Left kidney (tissue), 2 donors: ENCODE measurements around the gene CMPK2. TPM values are rescaled to one million over a fixed set of nuclear protein-coding genes. Genes with fewer than 3 reads are reported as not detected.
"Not testable (repeated sequence)": the region's sequence is repeated elsewhere in the genome, so short reads cannot be mapped to it uniquely, and the experiment has no call there.

Experiments used
- DNase-seq: peaks from one replicate; pipeline ENCODE4 v3.0.0-alpha.2; 2013
- polyA plus RNA-seq: library from polyadenylated mRNA; unstranded; fragments of 120-200 nt; gene quantifications from one replicate; pipeline ENCODE4 v1.2.1, GENCODE V29; 2013; ENCODE audit not compliant: insufficient read length

The CMPK2 gene
- polyA plus RNA-seq, 1 donor = 4.0 TPM

GRCh38 chr2:6881046-6881445, 15.3 kb upstream of the CMPK2 start:
- no peak for DNase-seq

- no peak for DNase-seq
These were observed 14.6 kb upstream of the CMPK2 start for GRCh38 chr2:6880200-6880733.

- no peak for DNase-seq
These were observed 13.3 kb upstream of the CMPK2 start for GRCh38 chr2:6879011-6879410.

GRCh38 chr2:6878549-6878948, 12.8 kb upstream of the CMPK2 start:
- no peak for DNase-seq

DNA sequence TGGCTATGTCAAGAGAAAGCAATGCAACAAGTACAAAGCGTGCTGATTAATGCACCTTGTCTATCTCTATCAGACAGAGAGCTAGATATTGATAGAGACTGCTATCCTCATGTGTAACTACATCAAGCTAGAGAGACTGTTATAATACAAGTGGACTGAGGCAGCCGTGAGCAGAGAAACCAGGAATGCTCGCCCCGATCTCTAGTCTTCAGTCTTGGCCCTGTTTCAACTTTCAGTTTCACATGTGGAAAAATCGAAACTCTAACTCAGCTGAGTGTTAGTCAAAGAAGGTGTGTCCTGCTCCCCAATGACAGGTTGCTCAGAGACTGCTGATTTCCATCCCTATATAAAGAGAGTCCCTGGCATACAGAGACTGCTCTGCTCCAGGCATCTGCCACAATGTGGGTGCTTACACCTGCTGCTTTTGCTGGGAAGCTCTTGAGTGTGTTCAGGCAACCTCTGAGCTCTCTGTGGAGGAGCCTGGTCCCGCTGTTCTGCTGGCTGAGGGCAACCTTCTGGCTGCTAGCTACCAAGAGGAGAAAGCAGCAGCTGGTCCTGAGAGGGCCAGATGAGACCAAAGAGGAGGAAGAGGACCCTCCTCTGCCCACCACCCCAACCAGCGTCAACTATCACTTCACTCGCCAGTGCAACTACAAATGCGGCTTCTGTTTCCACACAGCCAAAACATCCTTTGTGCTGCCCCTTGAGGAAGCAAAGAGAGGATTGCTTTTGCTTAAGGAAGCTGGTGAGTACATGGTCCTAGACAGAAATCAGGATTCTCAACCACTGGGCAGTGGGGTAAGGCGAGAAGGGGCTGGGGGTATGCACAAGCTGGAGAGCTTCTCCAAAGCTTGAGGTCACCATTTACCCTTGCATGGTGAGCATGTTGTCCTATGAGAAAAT, 11.9 kb upstream of the CMPK2 start, which contains the start of gene RSAD2:
RSAD2 (plus strand) TSS at position 376 of the 903 bp plus-strand sequence; CDS start at position 400, 24 bp downstream.
- DNase-seq = no peak

DNA sequence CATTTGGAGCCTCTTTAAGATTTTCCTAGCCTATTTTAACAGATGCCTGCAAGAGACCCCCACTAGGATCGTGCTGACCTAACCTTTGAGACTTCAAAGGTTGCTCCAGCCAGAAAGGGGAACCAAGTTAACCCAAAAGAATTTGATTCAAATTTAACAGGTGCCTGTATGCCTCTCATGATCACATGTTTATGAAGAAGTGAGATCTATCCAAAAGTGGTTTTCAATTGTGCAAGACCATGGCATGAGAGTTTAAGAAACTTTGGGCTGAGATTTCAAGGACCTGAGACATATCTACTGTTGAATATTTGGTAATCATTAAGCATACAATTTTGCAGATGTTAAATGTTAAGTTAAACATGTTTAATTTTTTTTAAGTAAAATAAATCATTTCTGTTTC, 10.6 kb upstream of the CMPK2 start:
- no peak for DNase-seq

GRCh38 chr2:6874032-6874431, 8.3 kb upstream of the CMPK2 start:
- no peak for DNase-seq

DNA sequence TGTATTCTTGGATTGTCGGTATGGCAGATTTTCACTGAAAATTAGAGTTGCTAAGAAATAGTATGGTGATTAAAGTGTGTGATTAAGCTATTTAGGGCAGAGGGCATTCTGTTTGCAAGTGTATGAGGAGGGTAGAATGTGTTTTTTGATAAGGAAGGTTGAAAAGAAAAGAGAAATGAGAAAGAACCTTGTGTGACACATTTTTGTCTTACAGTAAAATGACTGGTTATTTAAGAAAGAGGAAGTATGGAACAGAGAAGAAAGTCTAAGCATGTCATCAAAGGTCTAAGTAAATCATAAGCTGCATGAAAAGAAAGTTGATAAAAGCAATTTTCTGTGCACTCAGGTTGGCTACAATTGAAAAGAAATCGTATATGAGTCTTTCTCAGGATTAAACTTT, 6.7 kb upstream of the CMPK2 start:
- no peak for DNase-seq

- DNase-seq = no peak
These were observed 1.3 kb upstream of the CMPK2 start for GRCh38 chr2:6866982-6867381.

DNA sequence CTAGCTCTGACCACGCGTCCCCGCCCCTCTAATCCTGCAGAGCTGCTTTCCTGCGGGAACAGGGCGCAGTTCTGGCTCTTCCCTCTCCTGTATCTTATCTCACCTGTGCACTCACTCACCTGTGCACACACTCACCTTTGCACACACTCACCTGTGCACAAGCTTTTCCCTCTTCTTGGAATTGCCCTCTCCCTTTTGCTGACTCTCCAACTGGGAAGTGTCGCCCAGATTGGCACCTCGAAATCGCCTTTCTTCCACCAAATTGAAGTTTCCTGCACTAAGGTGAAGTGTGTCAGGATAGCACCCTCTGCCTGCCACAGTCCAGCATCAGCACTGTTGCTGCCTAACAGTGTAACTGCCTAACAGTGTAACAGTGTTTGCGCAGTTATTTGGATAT, 566 bp upstream of the CMPK2 start:
- peak; percentile 50 for DNase-seq

DNA sequence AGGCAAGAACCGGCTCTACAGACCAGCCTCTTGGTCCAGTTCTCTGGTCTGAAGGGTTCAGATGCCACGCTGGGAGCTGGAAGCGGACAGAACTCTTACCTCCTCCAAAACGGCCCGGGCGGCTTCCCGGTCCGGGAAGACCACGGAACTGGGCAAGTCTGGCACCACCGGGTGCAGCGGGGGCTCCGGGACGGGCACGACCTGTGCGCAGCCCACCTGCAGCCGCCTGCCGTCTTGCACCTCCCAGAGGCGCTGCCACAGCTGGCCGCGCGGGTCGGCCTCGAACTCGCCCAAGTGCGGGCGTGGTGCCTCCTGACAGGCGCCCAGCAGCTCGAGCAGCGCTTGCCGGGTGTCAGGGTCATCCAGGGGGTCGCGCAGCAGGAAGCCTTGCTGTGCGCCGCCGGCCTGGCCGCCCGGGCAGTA, 773 bp downstream of the CMPK2 start:
- no peak for DNase-seq

DNA sequence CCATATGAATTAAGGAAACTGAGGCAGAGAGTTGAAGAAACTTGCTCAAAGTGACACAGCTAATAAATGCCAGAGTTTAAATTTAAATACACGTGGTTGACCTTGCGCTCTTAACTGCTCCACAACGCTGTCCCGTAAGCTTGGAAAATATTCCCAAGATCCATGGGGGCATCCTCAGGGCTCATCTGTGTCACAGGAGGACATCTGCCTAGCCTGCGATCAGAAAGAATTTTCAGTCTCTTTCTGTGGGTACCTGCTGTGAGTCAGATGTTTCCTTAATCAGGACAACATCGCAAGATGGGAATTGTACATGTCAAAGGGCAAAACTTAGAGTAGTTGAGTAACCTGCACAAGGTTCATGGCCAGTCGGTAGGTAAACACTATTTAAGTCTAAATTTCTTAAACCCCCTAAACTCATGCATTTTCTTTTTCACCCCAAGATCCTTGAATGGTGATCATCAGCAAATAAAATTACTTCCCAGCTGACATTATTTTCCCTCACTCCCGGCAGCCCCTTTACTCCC, 1.4 kb downstream of the CMPK2 start:
- DNase-seq = no peak

DNA sequence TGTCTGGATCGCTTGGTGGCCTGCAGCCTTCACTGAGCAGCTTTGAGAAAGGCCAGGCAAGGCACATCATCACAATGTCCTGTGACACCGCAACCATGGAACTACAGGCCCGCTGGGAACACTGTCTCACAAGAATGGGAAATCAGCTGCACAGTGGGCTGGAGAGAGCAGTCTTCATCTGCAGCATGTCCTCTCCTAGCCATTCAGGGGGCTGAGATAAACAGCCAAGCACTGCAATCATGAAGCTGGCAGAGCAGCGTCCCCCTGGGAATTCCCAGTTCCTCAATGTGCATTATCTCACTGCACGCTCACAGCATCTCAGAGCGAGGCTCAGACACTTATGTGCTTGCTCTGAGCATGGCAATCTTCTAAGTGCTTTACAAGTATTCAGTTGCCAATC, 1.9 kb downstream of the CMPK2 start:
- no peak for DNase-seq

DNA sequence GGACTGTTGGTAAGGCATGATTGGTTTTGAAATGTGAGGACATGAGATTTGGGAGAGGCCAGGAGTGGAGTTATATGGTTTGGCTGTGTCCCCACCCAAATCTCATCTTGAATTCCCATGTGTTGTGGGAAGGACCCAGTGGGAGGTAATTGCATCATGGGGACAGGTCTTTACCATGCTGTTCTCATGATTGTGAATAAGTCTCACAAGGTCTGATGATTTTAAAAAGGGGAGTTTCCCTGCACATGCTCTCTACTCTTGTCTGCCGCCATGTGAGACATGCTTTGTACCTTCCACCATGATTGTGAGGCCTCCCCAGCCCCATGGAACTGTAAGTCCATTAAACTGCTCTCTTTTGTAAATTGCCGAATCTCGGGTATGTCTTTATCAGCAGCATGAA, 5.4 kb downstream of the CMPK2 start:
- DNase-seq = no peak

DNA sequence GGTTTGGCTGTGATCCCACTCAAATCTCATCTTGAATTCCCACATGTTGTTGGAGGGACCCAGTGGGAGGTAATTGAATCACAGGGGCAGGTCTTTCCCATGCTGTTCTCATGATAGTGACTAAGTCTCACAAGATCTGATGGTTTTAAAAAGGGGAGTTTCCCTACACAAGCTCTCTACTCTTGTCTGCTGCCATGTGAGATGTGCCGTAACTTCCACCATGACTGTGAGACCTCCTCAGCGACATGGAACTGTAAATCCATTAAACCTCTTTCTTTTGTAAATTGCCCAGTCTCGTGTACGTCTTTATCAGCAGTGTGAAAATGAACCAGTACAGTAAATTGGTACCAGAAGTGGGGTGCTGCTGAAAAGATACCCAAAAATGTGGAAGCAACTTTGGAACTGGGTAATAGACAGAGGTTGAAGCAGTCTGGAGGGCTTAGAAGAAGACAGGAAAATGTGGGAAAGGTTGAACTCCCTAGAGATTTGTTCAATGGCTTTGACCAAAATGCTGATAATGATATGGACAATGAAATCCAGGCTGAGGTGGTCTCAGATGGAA, 7.2 kb downstream of the CMPK2 start:
- not testable (repeated sequence) for DNase-seq

DNA sequence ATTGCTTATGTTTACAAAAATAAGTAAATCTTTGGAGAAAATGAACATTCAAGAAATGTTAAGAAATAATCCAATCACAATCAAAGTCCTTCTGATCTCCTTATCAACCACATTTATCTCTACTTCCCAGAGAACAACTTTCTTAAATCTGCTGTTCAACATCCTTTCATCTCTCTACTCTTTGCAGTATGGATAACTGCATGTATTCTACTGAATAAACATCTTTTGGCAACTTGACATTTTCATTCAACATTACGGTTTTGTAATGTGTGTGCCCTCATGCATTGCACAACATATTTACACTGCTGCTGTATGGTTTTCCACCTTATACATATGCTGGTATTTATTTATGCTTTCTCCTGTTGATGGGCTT, 9.2 kb downstream of the CMPK2 start:
- no peak for DNase-seq

DNA sequence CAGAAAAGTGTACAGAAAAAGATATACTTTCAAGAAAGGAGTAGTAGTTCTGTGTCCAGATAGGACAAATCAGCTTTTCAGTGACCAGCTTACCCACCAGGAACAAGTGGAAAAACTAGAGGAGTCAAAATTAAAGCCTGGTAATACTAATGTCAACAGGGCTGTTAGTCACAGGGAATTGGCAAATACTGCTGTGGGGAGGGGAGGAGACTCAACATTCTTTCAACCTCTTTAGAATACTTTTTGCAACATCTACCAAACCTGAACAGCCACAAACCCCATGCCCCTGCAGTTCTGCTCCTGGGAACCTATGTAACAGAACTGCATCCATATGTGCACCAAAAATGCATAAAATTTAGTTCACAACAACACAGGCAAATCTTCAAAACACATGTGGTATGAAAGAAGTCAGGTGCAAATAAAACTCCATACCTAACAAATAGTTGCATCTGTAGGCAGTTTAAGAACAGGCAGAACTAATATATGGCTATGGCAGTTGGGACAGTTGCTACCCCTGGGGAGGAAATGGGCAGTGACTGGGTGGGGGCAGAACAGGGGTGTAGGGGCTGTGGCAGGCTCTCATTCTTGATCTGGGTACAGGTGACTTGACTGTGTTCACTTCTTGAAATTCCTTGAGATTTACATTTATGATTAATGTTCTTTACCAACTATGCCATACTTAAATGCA, 9.7 kb downstream of the CMPK2 start:
- DNase-seq = no peak

DNA sequence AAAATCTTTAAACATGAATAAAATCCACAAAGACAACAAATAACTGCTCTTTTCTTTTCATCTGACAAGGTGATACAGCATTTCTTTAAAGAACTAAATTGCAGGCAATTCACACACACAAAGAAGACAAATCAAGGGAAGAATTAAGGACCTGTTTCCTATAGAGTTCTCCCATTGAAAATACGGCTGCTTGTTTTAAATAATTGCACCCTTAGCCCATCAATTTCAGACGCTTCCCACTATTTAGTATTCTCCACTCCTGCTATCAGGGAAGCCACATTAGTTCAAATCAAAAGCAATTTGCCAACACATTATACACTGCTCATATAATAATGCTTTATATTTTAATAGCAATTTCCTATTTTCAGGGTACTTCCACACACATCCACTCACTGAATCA, 11.3 kb downstream of the CMPK2 start:
- DNase-seq = no peak

DNA sequence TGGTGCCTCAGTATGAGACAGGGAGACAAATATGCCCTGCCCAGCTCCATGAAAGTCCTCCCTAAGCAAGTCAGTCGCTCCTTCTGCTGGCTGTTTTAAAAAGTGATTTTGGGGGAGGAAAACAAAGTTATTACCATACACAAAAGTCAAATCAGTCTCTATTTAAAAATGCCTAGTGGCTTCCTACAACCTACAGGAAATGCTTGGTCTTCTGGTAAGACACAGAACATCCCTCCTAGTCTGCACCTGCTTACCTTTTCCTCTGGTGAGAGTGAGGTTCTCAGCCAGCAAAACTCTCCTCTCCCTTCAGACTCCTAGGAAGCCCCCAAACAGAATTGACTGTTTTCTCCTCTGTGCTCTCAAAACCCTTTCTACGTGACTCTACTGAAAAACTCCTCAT, 13.5 kb downstream of the CMPK2 start:
- DNase-seq = no peak

- DNase-seq = no peak
These were observed 18.6 kb downstream of the CMPK2 start for GRCh38 chr2:6846967-6847681.

DNA sequence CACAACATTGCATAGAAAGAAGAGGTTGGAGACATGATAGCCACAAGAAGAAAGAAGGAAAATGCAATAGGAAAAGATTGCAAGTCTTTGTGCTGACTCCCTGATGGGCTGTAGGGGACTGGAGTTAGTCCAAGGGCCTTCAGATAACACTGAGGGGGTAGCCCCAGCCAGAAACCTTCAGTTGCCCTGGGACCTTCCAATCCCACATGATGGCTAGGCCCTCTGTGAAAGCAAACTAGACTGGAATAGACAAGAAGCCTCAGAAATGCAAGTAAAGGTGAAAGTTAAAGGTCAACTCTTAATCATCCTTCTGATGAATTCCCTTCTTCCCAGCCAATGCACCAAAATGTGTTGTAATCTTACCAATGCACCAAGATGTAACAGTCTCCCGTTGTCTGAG, 19.2 kb downstream of the CMPK2 start:
- no peak for DNase-seq

DNA sequence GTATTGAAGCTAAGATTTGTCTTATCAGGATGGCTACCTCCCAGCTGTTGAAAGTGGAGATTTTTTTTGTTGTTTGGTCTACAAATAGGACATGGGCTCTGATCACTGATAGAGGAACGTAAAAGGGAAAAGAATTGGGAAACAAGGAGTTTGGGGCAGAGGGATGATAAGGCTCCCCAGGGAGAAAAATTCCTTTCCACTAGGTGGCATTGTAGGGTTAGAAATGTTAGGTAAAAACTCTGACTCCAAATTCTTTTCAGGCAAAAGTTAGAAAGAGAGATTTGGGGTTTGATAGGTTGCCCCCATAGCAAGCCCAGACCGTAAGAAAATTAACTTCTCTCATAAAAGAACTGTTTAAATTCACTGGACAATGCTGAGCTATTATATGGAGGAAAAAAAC, 19.8 kb downstream of the CMPK2 start:
- no peak for DNase-seq
